Body of pancreas (tissue), 4 donors: ENCODE data around the gene PPFIA1.

Source experiments
- POLR2A ChIP-seq, 3 donors: fragments of 450-650 bp; IDR thresholded peaks; one replicate each; pipeline ENCODE4 v1.6.1; 2016; ENCODE audit warnings: antibody characterized with exemption in 3 of 3, mild to moderate bottlenecking in 2 of 3
- TF ChIP-seq, protein P1 (sequence below), 7 experiments: fragments of 450-650 bp in 4 of 7; fragments of 200-600 bp in 3 of 7; sonication (generic) in 3 of 7; IDR thresholded peaks; one replicate each; pipeline ENCODE4 v1.5.1; 2016 to 2019; ENCODE audit warnings: antibody characterized with exemption in 7 of 7

- no peak for TF ChIP-seq POLR2A (IDR thresholded peaks at IDR 0.05)
- TF ChIP-seq, protein P1, sequence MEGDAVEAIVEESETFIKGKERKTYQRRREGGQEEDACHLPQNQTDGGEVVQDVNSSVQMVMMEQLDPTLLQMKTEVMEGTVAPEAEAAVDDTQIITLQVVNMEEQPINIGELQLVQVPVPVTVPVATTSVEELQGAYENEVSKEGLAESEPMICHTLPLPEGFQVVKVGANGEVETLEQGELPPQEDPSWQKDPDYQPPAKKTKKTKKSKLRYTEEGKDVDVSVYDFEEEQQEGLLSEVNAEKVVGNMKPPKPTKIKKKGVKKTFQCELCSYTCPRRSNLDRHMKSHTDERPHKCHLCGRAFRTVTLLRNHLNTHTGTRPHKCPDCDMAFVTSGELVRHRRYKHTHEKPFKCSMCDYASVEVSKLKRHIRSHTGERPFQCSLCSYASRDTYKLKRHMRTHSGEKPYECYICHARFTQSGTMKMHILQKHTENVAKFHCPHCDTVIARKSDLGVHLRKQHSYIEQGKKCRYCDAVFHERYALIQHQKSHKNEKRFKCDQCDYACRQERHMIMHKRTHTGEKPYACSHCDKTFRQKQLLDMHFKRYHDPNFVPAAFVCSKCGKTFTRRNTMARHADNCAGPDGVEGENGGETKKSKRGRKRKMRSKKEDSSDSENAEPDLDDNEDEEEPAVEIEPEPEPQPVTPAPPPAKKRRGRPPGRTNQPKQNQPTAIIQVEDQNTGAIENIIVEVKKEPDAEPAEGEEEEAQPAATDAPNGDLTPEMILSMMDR (IDR thresholded peaks at IDR 0.05): no peak
Observed at GRCh38 chr11:70351646-70352045, 81.2 kb downstream of the PPFIA1 start.
